OCI-LY3 (cell line): Measurements from ENCODE around the gene CAMTA1.

Experiments used
- H2AFZ ChIP-seq: fragments of 200-600, 300-600 bp; shearing (Covaris generic); 2 replicates; pipeline ENCODE4 v1.6.0; 2014; ENCODE audit warnings: antibody characterized with exemption, low read depth, low read length
- H3K27ac ChIP-seq: fragments of 200-600, 300-600 bp; sonication (generic); 2 replicates; pipeline ENCODE4 v1.5.1; 2014; ENCODE audit warnings: mild to moderate bottlenecking, low read length, moderate library complexity, mixed read lengths
- H3K27me3 ChIP-seq: fragments of 200-600, 300-600 bp; sonication (generic); 2 replicates; pipeline ENCODE4 v1.6.1; 2014; ENCODE audit warnings: low read depth, low read length, mixed read lengths
- H3K36me3 ChIP-seq: fragments of 200-600, 300-600 bp; sonication (generic); replicated peaks from 2 replicates; pipeline ENCODE3; 2014; ENCODE audit warnings: low read depth, low read length, mixed read lengths
- H3K4me1 ChIP-seq: fragments of 300-600, 200-600 bp; sonication (generic); 2 replicates; pipeline ENCODE4 v1.6.1; 2014; ENCODE audit warnings: low read length, mixed read lengths
- H3K4me2 ChIP-seq: fragments of 200-600, 300-600 bp; sonication (generic); 2 replicates; pipeline ENCODE4 v1.6.1; 2014; ENCODE audit warnings: low read length, mixed read lengths
- H3K4me3 ChIP-seq: fragments of 300-600, 200-600 bp; sonication (generic); 2 replicates; pipeline ENCODE4 v1.5.1; 2014; ENCODE audit warnings: antibody characterized with exemption, mild to moderate bottlenecking, low read length, moderate library complexity
- H3K79me2 ChIP-seq: fragments of 300-600, 200-600 bp; shearing (Covaris generic); 2 replicates; pipeline ENCODE4 v1.6.1; 2014; ENCODE audit warnings: mild to moderate bottlenecking, low read length, mixed read lengths
- H3K9ac ChIP-seq: fragments of 300-600, 200-600 bp; shearing (Covaris generic); 2 replicates; pipeline ENCODE4 v1.6.0; 2014; ENCODE audit warnings: mild to moderate bottlenecking, low read length, moderate library complexity
- H3K9me3 ChIP-seq: fragments of 200-600, 300-600 bp; shearing (Covaris generic); 2 replicates; pipeline ENCODE4 v1.6.1; 2014; ENCODE audit warnings: low read length, mixed read lengths; ENCODE audit not compliant: insufficient read depth
- H4K20me1 ChIP-seq: fragments of 200-600, 300-600 bp; sonication (generic); 2 replicates; pipeline ENCODE4 v1.6.1; 2016; ENCODE audit warnings: low read length, mixed read lengths; ENCODE audit not compliant: insufficient read depth
- CTCF ChIP-seq: fragments of 200-600, 300-600 bp; sonication (generic); IDR thresholded peaks from 2 replicates; pipeline ENCODE4 v1.5.1; 2014; ENCODE audit warnings: antibody characterized with exemption, low read length, low read depth
- EZH2phosphoT487 ChIP-seq: fragments of 200-600 bp; shearing (Covaris generic); IDR thresholded peaks from 2 replicates; pipeline ENCODE4 v1.6.1; 2018; ENCODE audit warnings: antibody characterized with exemption, mixed run types, low read depth

Gene CAMTA1

DNA sequence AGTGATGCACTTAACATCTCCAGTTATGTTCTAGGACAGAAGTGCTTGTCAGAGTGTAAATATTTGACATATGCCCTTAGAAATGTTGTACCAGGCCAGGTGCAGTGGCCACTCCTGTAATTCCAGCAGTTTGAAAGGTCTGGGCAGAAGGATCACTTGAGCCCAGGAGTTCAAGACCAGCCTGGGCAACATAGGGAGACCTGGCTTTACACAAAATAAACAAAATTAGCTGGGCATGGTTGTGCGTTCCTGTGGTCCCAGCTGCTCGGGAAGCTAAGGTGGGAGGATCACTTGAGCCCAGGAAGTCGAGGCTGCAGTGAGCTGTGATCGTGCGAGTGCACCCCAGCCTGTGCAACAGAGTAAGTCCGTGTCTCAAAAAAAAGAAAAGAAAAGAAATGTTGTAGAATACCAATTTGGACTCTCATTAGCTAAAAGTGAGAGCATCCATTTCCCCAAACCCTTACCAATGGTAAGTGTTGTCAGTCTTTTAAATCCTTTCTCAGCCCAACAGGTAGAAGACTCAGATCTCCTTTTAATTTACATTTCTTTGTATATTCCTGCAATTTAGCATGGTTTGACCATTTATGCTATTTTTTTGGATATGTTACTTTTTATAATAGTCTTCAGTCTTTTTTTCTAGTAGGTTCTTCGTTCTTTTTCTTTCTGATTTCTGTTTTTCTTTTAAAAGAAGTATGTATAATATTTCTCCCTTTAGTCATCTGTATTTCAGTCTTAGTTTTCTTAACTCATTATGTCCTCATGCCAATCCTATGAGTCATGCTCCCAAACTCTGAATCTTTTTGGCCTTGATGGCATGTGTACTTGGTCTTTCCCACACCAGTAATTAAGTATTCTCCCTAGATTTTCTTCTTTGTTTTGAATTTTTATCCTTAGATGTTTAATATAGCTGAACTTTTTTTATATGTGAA, 74.4 kb downstream of the CAMTA1 start:
- Histone ChIP-seq H3K36me3 (no peaks in the 10 kb centered on the region), H2AFZ (no peak overlapping the region), H3K4me3 (no peak overlapping the region), H3K9ac (no peak overlapping the region), H3K27ac (no peak overlapping the region), H3K4me2 (no peak overlapping the region), H3K27me3 (no peaks in the 10 kb centered on the region), H4K20me1 (no peaks in the 10 kb centered on the region), H3K9me3 (no peaks in the 10 kb centered on the region), H3K4me1 (peaks cover 29% of the 10 kb centered on the region), H3K79me2 (peaks cover 18% of the 10 kb centered on the region)
- TF ChIP-seq CTCF (no peak), EZH2phosphoT487 (no peak)

DNA sequence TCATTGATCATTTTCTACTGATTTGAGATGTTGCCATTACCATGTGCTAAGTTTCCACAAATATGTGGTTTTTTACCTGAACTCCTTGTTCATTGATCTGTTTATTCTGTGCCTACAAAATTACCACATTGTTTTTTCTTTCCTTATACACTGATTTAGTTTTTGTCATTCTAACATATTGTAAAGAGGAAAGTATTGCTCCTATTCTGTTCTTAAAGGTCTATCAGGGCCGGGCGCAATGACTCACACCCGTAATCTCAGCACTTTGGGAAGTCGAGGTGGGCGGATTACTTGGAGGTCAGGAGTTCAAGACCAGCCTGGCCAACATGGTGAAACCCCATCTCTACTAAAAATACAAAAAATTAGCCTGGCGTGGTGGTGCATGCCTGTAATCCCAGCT, 75.1 kb downstream of the CAMTA1 start:
- Histone ChIP-seq H3K27me3 (no peaks in the 10 kb centered on the region), H3K4me3 (no peak overlapping the region), H2AFZ (no peak overlapping the region), H3K9ac (no peak overlapping the region; the same call in 1 of the 2 replicates), H4K20me1 (no peaks in the 10 kb centered on the region), H3K4me2 (peak overlapping the region; percentile 73; the same call in 1 of the 2 replicates), H3K79me2 (peaks cover 18% of the 10 kb centered on the region), H3K9me3 (no peaks in the 10 kb centered on the region), H3K36me3 (no peaks in the 10 kb centered on the region), H3K4me1 (peaks cover 29% of the 10 kb centered on the region), H3K27ac (peak overlapping the region; percentile 87)
- TF ChIP-seq EZH2phosphoT487 = no peak
- TF ChIP-seq CTCF = no peak

DNA sequence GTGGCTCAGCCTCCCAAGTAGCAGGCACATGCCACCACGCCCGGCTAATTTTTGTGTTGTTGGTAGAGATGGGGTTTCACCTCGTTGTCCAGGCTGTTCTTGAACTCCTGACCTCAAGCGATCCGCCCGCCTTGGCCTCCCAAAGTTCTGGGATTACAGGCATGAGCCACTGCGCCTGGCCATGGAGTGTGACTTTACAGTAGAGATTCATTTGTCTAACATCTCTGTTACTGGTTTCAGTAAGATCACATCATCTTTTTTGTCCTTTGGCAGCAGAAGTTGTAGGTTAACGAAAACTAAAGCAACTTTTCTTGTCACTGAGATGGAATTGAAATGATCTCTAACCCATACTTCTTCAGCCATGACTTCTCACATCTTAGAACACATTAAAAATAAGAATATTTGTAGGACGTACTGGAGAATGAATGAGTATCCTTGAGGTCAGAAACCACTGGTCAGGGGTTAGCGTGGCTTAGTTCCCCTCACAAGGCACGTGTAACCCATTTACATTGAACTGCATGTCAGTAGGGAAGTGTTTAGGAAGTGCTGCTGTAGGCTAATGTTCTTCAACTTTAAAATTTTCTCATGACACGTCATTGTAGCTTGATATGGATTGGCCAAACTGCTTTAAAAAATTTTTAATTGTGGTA, 75.9 kb downstream of the CAMTA1 start:
- Histone ChIP-seq H4K20me1 (no peaks in the 10 kb centered on the region), H3K9me3 (no peaks in the 10 kb centered on the region), H3K36me3 (no peaks in the 10 kb centered on the region), H3K79me2 (peaks cover 18% of the 10 kb centered on the region), H3K4me3 (peak overlapping the region; percentile 57), H3K4me1 (peaks cover 29% of the 10 kb centered on the region), H3K9ac (peak overlapping the region; percentile 43; the same call in 1 of the 2 replicates), H3K27me3 (no peaks in the 10 kb centered on the region), H2AFZ (no peak overlapping the region), H3K27ac (peak overlapping the region; percentile 87), H3K4me2 (peak overlapping the region; percentile 73)
- TF ChIP-seq EZH2phosphoT487 (no peak), CTCF (no peak)

GRCh38 chr1:6862906-6863305, 77.7 kb downstream of the CAMTA1 start:
- Histone ChIP-seq H2AFZ (no peak overlapping the region), H3K4me2 (no peak overlapping the region), H3K79me2 (peaks cover 21% of the 10 kb centered on the region), H4K20me1 (no peaks in the 10 kb centered on the region), H3K36me3 (no peaks in the 10 kb centered on the region), H3K27ac (no peak overlapping the region), H3K27me3 (no peaks in the 10 kb centered on the region), H3K4me1 (peaks cover 29% of the 10 kb centered on the region), H3K9me3 (no peaks in the 10 kb centered on the region), H3K9ac (no peak overlapping the region), H3K4me3 (no peak overlapping the region)
- TF ChIP-seq EZH2phosphoT487 = no peak
- no peak for TF ChIP-seq CTCF
